Measurements from ENCODE around the gene NDC80. TPM values are rescaled to one million over a fixed set of nuclear protein-coding genes. Genes with fewer than 3 reads are reported as not detected.

NDC80 gene
- total and polyA plus RNA-seq, 9 of the 15 experiments (the other 6 are each of a cell fraction or from before 2014, with no cell fraction given), result 65.2 to 97.9 (median 83.3) TPM

GRCh38 chr18:2536493-2536892 is 34.9 kb upstream of the NDC80 start:
- TF ChIP-seq MITF (IDR thresholded peaks at IDR 0.05) (no peak), HINFP (tag; conservative IDR thresholded peaks at IDR 0.05; ENCODE audit: low read depth) (no peak), ZBTB26 (CRISPR knock-in tag; IDR thresholded peaks at IDR 0.05) (no peak)
- ATAC-seq, result no peak
- ChIA-PET POLR2A (interaction anchor here (1.4 kb wide), 1 partner anchor 13 kb away, joined by 3 read pairs; no protein-coding TSS in a partner anchor), CTCF (ENCODE audit: low intra/inter-chr PET ratio) (no interaction called here)
- Histone ChIP-seq H3K79me2 (ENCODE audit: control insufficient read depth, insufficient read depth, low read length) (no peaks in the 10 kb centered on the region), H3K9me3 (replicated peaks; ENCODE audit: control insufficient read depth, insufficient read depth, low read depth, low read length) (no peaks in the 10 kb centered on the region), H2AFZ (ENCODE audit: low read depth, low read length) (no peak overlapping the region), H3K4me3 (no peak overlapping the region), H3K9me1 (ENCODE audit: control insufficient read depth, insufficient read depth, low read length) (no peaks in the 10 kb centered on the region), H3K27me3 (ENCODE audit: control insufficient read depth in 2 of 2, insufficient read depth in 2 of 2, low read length in 2 of 2) (no peaks in the 10 kb centered on the region), H3K4me2 (ENCODE audit: insufficient read depth, low read length) (no peak overlapping the region), H4K20me1 (replicated peaks; ENCODE audit: control insufficient read depth, insufficient read depth, low read length) (no peaks in the 10 kb centered on the region), H3K4me1 (replicated peaks in 1 of 2; ENCODE audit: control insufficient read depth in 2 of 2, insufficient read depth in 2 of 2, low read length in 2 of 2) (no peaks in the 10 kb centered on the region), H3K36me3 (ENCODE audit: control insufficient read depth, insufficient read depth, low read length) (peaks cover 16% of the 10 kb centered on the region; the same call in 2 of the 3 replicates), H3K9ac (ENCODE audit: insufficient read depth in 1 of 2, low read depth in 2 of 2, low read length in 2 of 2) (no peak overlapping the region), H3K27ac (ENCODE audit: extremely low read depth, low read depth, low read length) (no peak overlapping the region)
- intact Hi-C loops (cut with micrococcal nuclease), result no loop called here
- no TSS peak for BruUV-seq (replicated peaks)
- peak; percentile 46 for FAIRE-seq
- WGBS (ENCODE audit: insufficient coverage, low coverage, missing lambda C conversion rate), result 41% methylated on average over 4 of the region's 4 CpGs
- DNase-seq (ENCODE audit: extremely low read depth in 1 of 4, low spot score in 3 of 4), result no peak
- in situ Hi-C loops (cut with MboI), result loop anchor here (5.0 to 25.0 kb wide), 2 partner anchors 424 to 949 kb away; no protein-coding TSS in a partner anchor

All from K562 (cell line).